ENCODE measurements around the gene TMEM41A.

GRCh38 chr3:185517387-185518130 is 18.7 kb upstream of the TMEM41A start:
- TF ChIP-seq, protein P1, sequence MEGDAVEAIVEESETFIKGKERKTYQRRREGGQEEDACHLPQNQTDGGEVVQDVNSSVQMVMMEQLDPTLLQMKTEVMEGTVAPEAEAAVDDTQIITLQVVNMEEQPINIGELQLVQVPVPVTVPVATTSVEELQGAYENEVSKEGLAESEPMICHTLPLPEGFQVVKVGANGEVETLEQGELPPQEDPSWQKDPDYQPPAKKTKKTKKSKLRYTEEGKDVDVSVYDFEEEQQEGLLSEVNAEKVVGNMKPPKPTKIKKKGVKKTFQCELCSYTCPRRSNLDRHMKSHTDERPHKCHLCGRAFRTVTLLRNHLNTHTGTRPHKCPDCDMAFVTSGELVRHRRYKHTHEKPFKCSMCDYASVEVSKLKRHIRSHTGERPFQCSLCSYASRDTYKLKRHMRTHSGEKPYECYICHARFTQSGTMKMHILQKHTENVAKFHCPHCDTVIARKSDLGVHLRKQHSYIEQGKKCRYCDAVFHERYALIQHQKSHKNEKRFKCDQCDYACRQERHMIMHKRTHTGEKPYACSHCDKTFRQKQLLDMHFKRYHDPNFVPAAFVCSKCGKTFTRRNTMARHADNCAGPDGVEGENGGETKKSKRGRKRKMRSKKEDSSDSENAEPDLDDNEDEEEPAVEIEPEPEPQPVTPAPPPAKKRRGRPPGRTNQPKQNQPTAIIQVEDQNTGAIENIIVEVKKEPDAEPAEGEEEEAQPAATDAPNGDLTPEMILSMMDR (IDR thresholded peaks at IDR 0.05): no peak
- no peak for TF ChIP-seq POLR2A (IDR thresholded peaks at IDR 0.05)
